H1 (cell line): Measurements from ENCODE around the gene ARF3. TPM values are rescaled to one million over a fixed set of nuclear protein-coding genes. Genes with fewer than 3 reads are reported as not detected.

Experiments used
- ASH2L ChIP-seq: fragments of 200-600, 300-600 bp; sonication (generic); IDR thresholded peaks from one replicate; pipeline ENCODE4 v1.7.1; 2017; ENCODE audit warnings: low read length
- BCL11A ChIP-seq, 2 experiments: IDR thresholded peaks; one replicate each; pipeline ENCODE4 v1.6.1; 2011; ENCODE audit warnings: low read depth in 2 of 2, low read length in 2 of 2, mild to moderate bottlenecking in 2 of 2
- HDAC2 ChIP-seq, 2 experiments: fragments of 300-600 bp in 1 of 2; sonication (generic) in 1 of 2; IDR thresholded peaks; 2 replicates each; pipeline ENCODE4 v1.6.1; 2011 to 2012; ENCODE audit warnings: low read depth in 2 of 2, low read length in 2 of 2, mild to moderate bottlenecking in 2 of 2, moderate library complexity in 2 of 2, borderline replicate concordance in 1 of 2, inconsistent platforms in 1 of 2
- MAFK ChIP-seq: IDR thresholded peaks from 2 replicates; pipeline ENCODE4 v1.6.1; 2012; ENCODE audit warnings: low read depth, mild to moderate bottlenecking, improper control_type of control experiment, low read length
- RAD21 ChIP-seq, 2 experiments: IDR thresholded peaks in 1 of 2; conservative IDR thresholded peaks in 1 of 2; 2 replicates each; pipeline ENCODE4 v1.6.1; 2011; ENCODE audit warnings: low read depth in 2 of 2, low read length in 2 of 2, improper control_type of control experiment in 1 of 2, inconsistent platforms in 1 of 2, mild to moderate bottlenecking in 1 of 2, moderate library complexity in 1 of 2
- RFX5 ChIP-seq: IDR thresholded peaks from 2 replicates; pipeline ENCODE4 v1.6.1; 2011; ENCODE audit warnings: low read depth, low read length, improper control_type of control experiment, borderline replicate concordance
- SIRT6 ChIP-seq: IDR thresholded peaks from one replicate; pipeline ENCODE4 v1.7.1; 2012; ENCODE audit warnings: low read length, inconsistent platforms
- TAF7 ChIP-seq: optimal IDR thresholded peaks from 2 replicates; pipeline ENCODE3; 2011; ENCODE audit warnings: low read depth, mild to moderate bottlenecking, inconsistent platforms, low read length, moderate library complexity, borderline replicate concordance
- TEAD4 ChIP-seq: IDR thresholded peaks from 2 replicates; pipeline ENCODE4 v1.6.1; 2012; ENCODE audit warnings: low read depth, low read length, inconsistent platforms, mixed read lengths
- polyA plus RNA-seq, 7 experiments: library from polyadenylated mRNA; depleted of rRNA in 3 of 7; stranded (reverse) in 5 of 7; unstranded in 2 of 7; fragments of >200 nt in 5 of 7; fragments of 200-250 nt in 2 of 7; gene quantifications; 1 replicate in 5 of 7; 2 replicates in 1 of 7; 4 replicates in 1 of 7; pipeline versions ENCODE4 v1.2.1 to v1.2.3, GENCODE V29; 2011 to 2013; ENCODE audit warnings: missing spikeins in 2 of 7, mixed read lengths in 2 of 7
- total RNA-seq: library from RNA; stranded (reverse); fragmentation: NEBNext Ultra II Directional; extraction: Animal tissue kit (Norgen Biotek cat#: 25700); gene quantifications from 2 replicates; pipeline ENCODE4 v1.2.1, GENCODE V29; 2021
- TF ChIP-seq, protein P1 (sequence below): IDR thresholded peaks from 2 replicates; pipeline ENCODE4 v1.6.1; 2012; ENCODE audit warnings: inconsistent platforms

ARF3 gene
- total and polyA plus RNA-seq, 2 of the 8 experiments (the other 6 are each of a cell fraction or from before 2014, with no cell fraction given), result 231 to 250 TPM

GRCh38 chr12:48956279-48957140 lies 777 bp downstream of the ARF3 start (continued):
- no peak for TF ChIP-seq TAF7
- TF ChIP-seq, protein P1, sequence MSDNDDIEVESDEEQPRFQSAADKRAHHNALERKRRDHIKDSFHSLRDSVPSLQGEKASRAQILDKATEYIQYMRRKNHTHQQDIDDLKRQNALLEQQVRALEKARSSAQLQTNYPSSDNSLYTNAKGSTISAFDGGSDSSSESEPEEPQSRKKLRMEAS, result peak; percentile 53; the same call in 1 of the 2 replicates
- no peak for TF ChIP-seq SIRT6
- peak; percentile 84 for TF ChIP-seq ASH2L
- no peak for TF ChIP-seq BCL11A (IDR thresholded peaks at IDR 0.05; ENCODE audit: low read depth in 2 of 2, low read length in 2 of 2)
- no peak for TF ChIP-seq RAD21 (IDR thresholded peaks at IDR 0.05 in 1 of 2, conservative IDR thresholded peaks at IDR 0.05 in 1 of 2; ENCODE audit: low read depth in 2 of 2, low read length in 2 of 2)
- no peak for TF ChIP-seq RFX5
- peak; percentile 54; the same call in 1 of the 2 replicates for TF ChIP-seq TEAD4
- TF ChIP-seq HDAC2 (IDR thresholded peaks at IDR 0.05; ENCODE audit: borderline replicate concordance in 1 of 2, low read depth in 2 of 2, low read length in 2 of 2), result 0 out of 4 replicates have a peak, but pooled peaks of 1 of the 2 experiments have one; percentile 79
- TF ChIP-seq MAFK, result no peak
